Prostate gland (tissue), 2 donors: Measurements from ENCODE around the gene SH3TC1.

ENCODE experiments used
- CTCF ChIP-seq, 4 experiments: fragments of 200-600 bp in 2 of 4; fragments of 450-650 bp in 2 of 4; sonication (generic) in 2 of 4; IDR thresholded peaks; 1 replicate in 3 of 4; 2 replicates in 1 of 4; pipeline ENCODE4 v1.5.1; 2016 to 2019; ENCODE audit warnings: antibody characterized with exemption in 4 of 4, mild to moderate bottlenecking in 2 of 4, moderate library complexity in 2 of 4
- POLR2AphosphoS5 ChIP-seq: sonication (generic); formaldehyde crosslinking; IDR thresholded peaks from one replicate; pipeline ENCODE4 v1.6.1; 2017; ENCODE audit warnings: antibody characterized with exemption

DNA sequence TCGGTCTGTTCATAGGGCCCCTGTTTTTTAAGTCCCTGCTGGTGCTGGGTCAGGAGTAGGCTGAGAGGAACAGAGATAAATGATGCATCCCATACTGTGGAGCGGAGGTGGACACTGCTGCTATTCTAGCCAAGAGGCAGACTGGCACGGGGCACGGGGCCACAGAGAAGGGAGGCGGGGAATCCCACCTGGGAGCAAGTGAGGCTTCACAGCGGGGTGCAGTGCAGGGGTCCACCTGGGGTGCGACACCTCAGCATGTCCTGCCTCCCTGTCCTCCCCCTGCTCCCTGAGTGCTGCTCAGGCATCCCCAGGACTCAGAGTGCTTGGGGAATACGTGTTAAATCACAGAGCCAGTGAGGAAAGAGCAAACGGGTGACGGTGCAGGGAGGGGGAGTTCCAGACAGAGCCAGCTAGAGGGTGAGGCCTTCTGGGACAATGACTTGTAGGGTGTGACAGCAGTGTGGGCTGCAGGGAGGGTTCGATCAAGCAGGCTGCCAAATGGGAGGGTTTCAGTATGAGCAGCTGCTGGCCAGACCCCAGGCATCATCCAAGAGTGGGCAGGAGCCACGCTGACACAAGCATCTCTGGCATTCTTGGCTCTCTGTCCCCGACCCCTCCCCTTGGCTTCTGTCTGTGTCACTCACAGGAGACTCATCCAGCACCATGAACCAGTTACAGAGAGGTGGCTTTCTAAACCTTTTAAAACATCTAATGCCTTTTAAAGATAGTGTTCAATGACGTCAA is 56.8 kb downstream of the SH3TC1 start:
- TF ChIP-seq POLR2AphosphoS5: no peak
- TF ChIP-seq CTCF (IDR thresholded peaks at IDR 0.05): no peak
